GM12874 (cell line): ENCODE results near the gene LDLRAD3.

Experiments used
- TF ChIP-seq, protein P1 (sequence below): IDR thresholded peaks from 2 replicates; pipeline ENCODE4 v1.5.1; 2011; ENCODE audit warnings: low read depth, mild to moderate bottlenecking, control low read depth, low read length, moderate library complexity; ENCODE audit not compliant: insufficient read depth

The LDLRAD3 gene

GRCh38 chr11:36041988-36042611 is 98.2 kb downstream of the LDLRAD3 start:
- TF ChIP-seq, protein P1, sequence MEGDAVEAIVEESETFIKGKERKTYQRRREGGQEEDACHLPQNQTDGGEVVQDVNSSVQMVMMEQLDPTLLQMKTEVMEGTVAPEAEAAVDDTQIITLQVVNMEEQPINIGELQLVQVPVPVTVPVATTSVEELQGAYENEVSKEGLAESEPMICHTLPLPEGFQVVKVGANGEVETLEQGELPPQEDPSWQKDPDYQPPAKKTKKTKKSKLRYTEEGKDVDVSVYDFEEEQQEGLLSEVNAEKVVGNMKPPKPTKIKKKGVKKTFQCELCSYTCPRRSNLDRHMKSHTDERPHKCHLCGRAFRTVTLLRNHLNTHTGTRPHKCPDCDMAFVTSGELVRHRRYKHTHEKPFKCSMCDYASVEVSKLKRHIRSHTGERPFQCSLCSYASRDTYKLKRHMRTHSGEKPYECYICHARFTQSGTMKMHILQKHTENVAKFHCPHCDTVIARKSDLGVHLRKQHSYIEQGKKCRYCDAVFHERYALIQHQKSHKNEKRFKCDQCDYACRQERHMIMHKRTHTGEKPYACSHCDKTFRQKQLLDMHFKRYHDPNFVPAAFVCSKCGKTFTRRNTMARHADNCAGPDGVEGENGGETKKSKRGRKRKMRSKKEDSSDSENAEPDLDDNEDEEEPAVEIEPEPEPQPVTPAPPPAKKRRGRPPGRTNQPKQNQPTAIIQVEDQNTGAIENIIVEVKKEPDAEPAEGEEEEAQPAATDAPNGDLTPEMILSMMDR: peak; percentile 50

DNA sequence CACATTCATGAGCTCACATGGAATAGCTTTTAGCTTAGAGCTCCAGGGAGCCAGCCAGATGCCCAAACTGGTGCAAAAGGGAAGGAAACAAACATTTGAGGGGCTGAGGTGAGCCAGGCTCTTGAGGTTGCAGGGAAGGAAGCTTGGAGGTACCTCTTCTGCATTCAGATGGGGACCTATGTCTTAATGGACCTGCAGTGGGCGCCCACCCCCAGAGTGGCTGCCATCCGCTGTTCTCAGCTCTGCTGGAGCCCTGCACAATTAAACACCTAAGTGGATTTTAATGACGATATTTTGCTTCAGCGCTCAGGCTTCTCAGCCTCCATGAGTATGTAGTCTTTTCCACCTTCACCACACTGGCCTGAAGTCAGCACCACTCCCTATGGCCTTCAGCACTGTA is 100.8 kb downstream of the LDLRAD3 start:
- TF ChIP-seq, protein P1: no peak

DNA sequence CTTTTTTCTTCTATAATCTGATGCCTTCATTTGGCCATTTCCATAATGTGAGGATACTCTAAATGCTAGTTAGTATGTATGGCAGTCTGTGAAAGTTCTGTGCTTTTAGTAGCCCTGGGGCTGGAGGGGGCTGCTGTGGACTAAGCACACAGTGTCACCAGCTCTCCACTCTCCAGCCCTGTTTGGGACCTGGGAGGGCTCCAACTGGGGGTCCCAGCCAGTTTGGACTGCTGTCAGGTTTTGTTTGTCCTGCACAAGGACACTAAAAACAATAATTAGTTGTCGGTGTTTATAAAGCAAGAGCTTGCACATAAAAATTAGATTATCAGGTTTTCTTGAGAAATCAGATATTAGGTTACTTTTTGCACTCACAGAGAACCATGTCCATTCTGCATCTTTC is 103.1 kb downstream of the LDLRAD3 start:
- TF ChIP-seq, protein P1: no peak

DNA sequence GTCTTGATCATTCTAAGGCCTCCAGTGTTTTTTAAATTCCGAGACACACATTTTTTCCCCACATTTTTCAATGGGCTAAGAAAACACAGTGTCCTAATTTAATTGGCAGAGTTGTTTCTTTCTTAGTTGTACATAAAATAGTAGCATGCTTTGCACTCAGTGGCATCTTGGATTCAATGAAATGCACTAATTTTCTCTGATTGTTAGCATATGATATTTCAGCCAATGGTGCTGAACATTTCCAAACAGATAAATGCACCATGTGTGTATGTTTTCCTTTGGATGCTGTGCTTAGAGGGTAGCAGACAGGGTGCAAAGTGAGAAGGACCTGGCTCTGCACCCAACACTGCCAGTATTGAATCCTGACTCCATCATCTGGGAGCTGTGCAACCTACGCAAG is 103.5 kb downstream of the LDLRAD3 start:
- TF ChIP-seq, protein P1: no peak

DNA sequence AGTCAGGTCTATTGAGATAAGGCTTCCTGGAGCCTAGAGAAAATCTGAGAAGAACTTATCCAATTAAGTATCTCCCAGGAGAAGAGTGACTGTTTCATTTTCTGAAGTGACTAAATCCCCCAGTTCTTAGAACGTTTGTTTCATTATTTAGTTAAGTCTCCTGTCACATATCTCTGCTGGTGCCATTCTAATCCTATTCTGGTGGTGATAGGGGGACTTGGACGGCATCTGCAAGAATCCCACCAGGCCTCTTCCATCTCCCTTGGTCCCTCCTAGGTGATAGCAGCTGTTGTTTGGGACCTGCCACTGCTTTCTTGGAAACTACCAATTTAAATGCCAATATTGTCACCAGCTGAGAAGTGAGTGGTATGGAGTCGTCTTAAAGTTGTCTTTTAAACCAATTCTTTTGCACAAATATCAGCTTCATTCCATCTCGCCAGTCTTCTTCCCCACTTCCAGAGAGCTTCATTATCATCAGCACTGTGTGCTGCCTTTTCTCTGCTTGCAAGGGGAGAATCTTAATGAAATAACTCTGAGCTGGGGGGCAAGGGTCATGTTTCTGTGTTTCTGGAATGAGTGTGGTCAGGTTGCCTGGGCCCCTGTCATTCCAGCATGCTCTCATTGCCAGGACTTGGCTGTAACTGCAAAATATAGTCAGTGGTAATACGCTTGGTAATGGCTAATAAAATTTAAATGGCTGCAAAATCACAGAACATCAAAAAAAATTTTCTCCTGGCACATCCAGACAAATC is 104.8 kb downstream of the LDLRAD3 start:
- TF ChIP-seq, protein P1: no peak

DNA sequence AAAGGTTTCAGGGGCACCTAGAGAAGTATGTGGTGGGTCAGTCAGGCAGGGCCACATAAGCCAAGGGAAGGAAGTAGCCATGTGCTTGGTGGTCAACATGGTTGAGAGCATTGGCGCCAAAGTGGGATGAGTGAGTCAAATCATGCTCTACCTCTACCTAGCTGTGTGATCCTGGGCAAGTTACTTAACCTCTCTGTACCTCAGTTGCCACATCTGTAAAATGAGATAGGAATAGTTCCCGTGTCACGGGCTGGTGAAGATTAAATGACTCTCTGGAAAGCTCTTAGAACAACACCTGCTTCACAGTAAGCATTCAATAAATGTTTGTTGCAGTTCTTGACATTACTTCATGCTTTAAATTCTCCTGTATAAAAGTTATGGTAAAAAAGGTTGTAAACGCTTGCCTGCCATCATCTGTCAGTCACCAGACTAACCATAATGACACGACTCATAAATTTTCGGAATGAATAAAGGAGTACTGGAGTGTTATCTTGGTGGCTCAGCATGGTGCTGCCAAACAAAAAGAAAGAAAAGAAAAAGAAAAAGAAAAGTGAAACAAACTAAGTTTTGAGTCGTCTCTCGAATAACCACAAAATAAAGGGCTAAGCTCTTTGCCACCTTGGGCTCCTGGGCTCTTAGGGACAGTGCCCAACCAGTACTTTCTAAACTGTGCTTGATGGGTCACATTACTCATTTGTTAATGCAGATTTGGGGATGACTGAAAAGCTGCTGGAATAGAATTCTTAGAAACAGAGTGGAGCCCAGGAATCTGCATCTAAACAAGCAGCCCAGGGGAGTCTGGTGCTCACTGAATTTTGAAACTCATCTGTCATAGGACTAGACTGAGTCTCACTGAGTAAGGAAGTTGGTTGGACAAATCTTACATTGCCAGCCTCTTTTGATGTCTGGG is 107.6 kb downstream of the LDLRAD3 start:
- TF ChIP-seq, protein P1: no peak

DNA sequence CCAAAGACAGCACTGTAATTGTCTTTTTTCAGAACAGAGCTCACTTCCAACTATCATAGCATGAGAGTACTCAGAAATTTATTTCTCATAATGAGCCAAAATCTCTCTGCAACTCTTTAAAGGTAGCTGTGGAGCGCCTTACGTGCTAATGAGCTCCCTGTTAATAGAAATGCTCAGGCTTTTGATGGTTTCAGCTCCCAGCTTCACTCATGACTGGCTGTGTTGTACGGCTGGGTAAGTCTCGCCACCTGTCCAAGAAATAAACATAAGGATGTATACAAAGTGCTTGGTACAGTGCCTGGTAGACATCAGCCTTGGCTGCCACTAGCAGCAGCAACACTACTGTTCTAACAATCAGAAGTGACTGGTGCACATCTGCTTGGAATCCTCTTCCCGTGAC is 109.4 kb downstream of the LDLRAD3 start:
- TF ChIP-seq, protein P1: no peak
